ENCODE results near the gene PTRHD1.

Gene PTRHD1

GRCh38 chr2:24749069-24749691 lies 44.0 kb downstream of the PTRHD1 start:
- DNase-seq = no peak

- no peak for DNase-seq
These were observed 45.9 kb downstream of the PTRHD1 start for GRCh38 chr2:24747299-24747698.

GRCh38 chr2:24745825-24746224 lies 47.4 kb downstream of the PTRHD1 start:
- no peak for DNase-seq

- DNase-seq = no peak
These were observed 48.8 kb downstream of the PTRHD1 start for GRCh38 chr2:24744356-24744755.

GRCh38 chr2:24743924-24744323 lies 49.3 kb downstream of the PTRHD1 start:
- no peak for DNase-seq

GRCh38 chr2:24742730-24743129 lies 50.5 kb downstream of the PTRHD1 start:
- no peak for DNase-seq

GRCh38 chr2:24740142-24740541 lies 53.0 kb downstream of the PTRHD1 start:
- no peak for DNase-seq

Measured in NCI-H2029 (cell line).